GM23338 (cell line): ENCODE results near the gene UBE2K. TPM values are rescaled to one million over a fixed set of nuclear protein-coding genes. Genes with fewer than 3 reads are reported as not detected.

Experiments
- ATAC-seq: fragments of 200-7000 bp; cut with Tn5 transposase; 3 replicates; pipeline ENCODE4 v1.9.1; 2020
- DNase-seq: peaks from one replicate; pipeline ENCODE4 v3.0.0-alpha.2; 2015; ENCODE audit warnings: low spot score
- H2AFZ ChIP-seq: fragments of 200-600 bp; sonication (generic); 2 replicates; pipeline ENCODE4 v1.8.0; 2016; ENCODE audit warnings: antibody characterized with exemption, mild to moderate bottlenecking, moderate library complexity
- H3F3A ChIP-seq: fragments of 200-600 bp; sonication (generic); replicated peaks from 2 replicates; pipeline ENCODE4 v1.8.0; 2017; ENCODE audit warnings: antibody characterized with exemption, mixed run types, low read depth
- H3K27ac ChIP-seq: fragments of 200-600 bp; sonication (generic); 2 replicates; pipeline ENCODE4 v1.6.1; 2016; ENCODE audit warnings: low read depth
- H3K27me3 ChIP-seq: fragments of 200-600 bp; sonication (generic); 2 replicates; pipeline ENCODE4 v1.8.0; 2016; ENCODE audit warnings: mild to moderate bottlenecking, mixed run types, moderate library complexity; ENCODE audit not compliant: insufficient read depth
- H3K36me3 ChIP-seq: fragments of 200-600 bp; sonication (generic); 2 replicates; pipeline ENCODE4 v1.8.0; 2016; ENCODE audit warnings: mild to moderate bottlenecking; ENCODE audit not compliant: insufficient read depth
- H3K4me1 ChIP-seq: fragments of 200-600 bp; sonication (generic); 2 replicates; pipeline ENCODE4 v1.8.0; 2016; ENCODE audit warnings: mild to moderate bottlenecking, moderate library complexity; ENCODE audit not compliant: insufficient read depth
- H3K4me2 ChIP-seq: fragments of 200-600 bp; sonication (generic); 2 replicates; pipeline ENCODE4 v1.7.1; 2017; ENCODE audit warnings: mixed run types
- H3K4me3 ChIP-seq: fragments of 200-600 bp; sonication (generic); 2 replicates; pipeline ENCODE4 v1.6.1; 2016; ENCODE audit warnings: mixed run types
- H3K79me2 ChIP-seq: fragments of 200-600 bp; sonication (generic); replicated peaks from 2 replicates; pipeline ENCODE4 v1.8.0; 2017; ENCODE audit warnings: mild to moderate bottlenecking; ENCODE audit not compliant: insufficient read depth
- H3K9me2 ChIP-seq: fragments of 200-600 bp; sonication (generic); 2 replicates; pipeline ENCODE4 v1.8.0; 2017; ENCODE audit not compliant: insufficient read depth
- H4K20me1 ChIP-seq: fragments of 200-600 bp; sonication (generic); replicated peaks from 2 replicates; pipeline ENCODE4 v1.8.0; 2017; ENCODE audit warnings: mild to moderate bottlenecking; ENCODE audit not compliant: insufficient read depth
- H3K27ac Mint-ChIP-seq: 2 replicates; pipeline ENCODE4 v1.8.0; 2020; ENCODE audit warnings: inconsistent platforms, mild to moderate bottlenecking, moderate library complexity, mixed read lengths
- H3K27me3 Mint-ChIP-seq: 3 replicates; pipeline ENCODE4 v1.8.0; 2022; ENCODE audit warnings: low read depth, mild to moderate bottlenecking, moderate library complexity, mixed read lengths, inconsistent platforms; ENCODE audit not compliant: insufficient read depth, poor library complexity
- H3K36me3 Mint-ChIP-seq: 3 replicates; pipeline ENCODE4 v1.8.0; 2021; ENCODE audit warnings: low read depth, mild to moderate bottlenecking, inconsistent platforms, moderate library complexity, mixed read lengths
- H3K4me1 Mint-ChIP-seq: 3 replicates; pipeline ENCODE4 v1.8.0; 2020; ENCODE audit warnings: mild to moderate bottlenecking, inconsistent platforms, mixed read lengths
- H3K4me3 Mint-ChIP-seq: 3 replicates; pipeline ENCODE4 v1.8.0; 2021; ENCODE audit warnings: moderate library complexity, mild to moderate bottlenecking, inconsistent platforms, mixed read lengths
- H3K9me3 Mint-ChIP-seq: 3 replicates; pipeline ENCODE4 v1.8.0; 2020; ENCODE audit warnings: moderate library complexity, mild to moderate bottlenecking, inconsistent platforms, mixed read lengths
- CREB1 ChIP-seq: fragments of 250-450 bp; sonication (Bioruptor Pico); IDR thresholded peaks from 2 replicates; pipeline ENCODE4 v1.5.0; 2020; ENCODE audit warnings: low read depth, mild to moderate bottlenecking, moderate library complexity
- ETS1 ChIP-seq: IDR thresholded peaks from 2 replicates; pipeline ENCODE4 v1.6.1; 2016; ENCODE audit warnings: antibody characterized with exemption
- EZH2 ChIP-seq: fragments of 200-600 bp; sonication (generic); IDR thresholded peaks from one replicate; pipeline ENCODE4 v1.8.0; 2017; ENCODE audit warnings: antibody characterized with exemption, mild to moderate bottlenecking, low read depth; ENCODE audit not compliant: unreplicated experiment
- EZH2phosphoT487 ChIP-seq: fragments of 200-600 bp; sonication (generic); IDR thresholded peaks from one replicate; pipeline ENCODE4 v1.8.1; 2018; ENCODE audit warnings: antibody characterized with exemption; ENCODE audit not compliant: unreplicated experiment
- NANOG ChIP-seq: IDR thresholded peaks from 2 replicates; pipeline ENCODE4 v1.6.1; 2016; ENCODE audit warnings: antibody characterized with exemption, borderline replicate concordance
- POLR2AphosphoS5 ChIP-seq: IDR thresholded peaks from 2 replicates; pipeline ENCODE4 v1.6.1; 2016; ENCODE audit warnings: antibody characterized with exemption, low read depth
- REST ChIP-seq: IDR thresholded peaks from one replicate; pipeline ENCODE4 v1.6.1; 2018; ENCODE audit warnings: antibody characterized with exemption; ENCODE audit not compliant: unreplicated experiment
- STAT1 ChIP-seq: IDR thresholded peaks from one replicate; pipeline ENCODE4 v1.6.1; 2016; ENCODE audit warnings: antibody characterized with exemption; ENCODE audit not compliant: unreplicated experiment
- ZNF331 ChIP-seq: fragments of 250-450 bp; sonication (Bioruptor Pico); IDR thresholded peaks from 2 replicates; pipeline ENCODE4 v1.5.0; 2020; ENCODE audit warnings: low read depth, mild to moderate bottlenecking, moderate library complexity
- polyA plus RNA-seq: library from polyadenylated mRNA; unstranded; fragments of >200 nt; fragmentation: Nextera tagmentation; extraction: Ambion mirVana; gene quantifications from 2 replicates; pipeline ENCODE4 v1.2.1, GENCODE V29; 2016
- total RNA-seq: library from RNA; depleted of rRNA; stranded (reverse); fragments of >200 nt; shearing (Covaris generic); gene quantifications from 2 replicates; pipeline ENCODE4 v1.2.3, GENCODE V29; 2014
- TF ChIP-seq, protein P1 (sequence below), 2 experiments: fragments of 200-600 bp in 1 of 2; sonication (generic) in 1 of 2; conservative IDR thresholded peaks; 2 replicates each; pipeline versions ENCODE4 v1.5.1 to v1.6.1; 2016 to 2017; ENCODE audit warnings: antibody characterized with exemption in 2 of 2, low read depth in 2 of 2, mild to moderate bottlenecking in 2 of 2, moderate library complexity in 1 of 2

The UBE2K gene
- total and polyA plus RNA-seq, 2 experiments from 2014 or later = 97.7 to 207 TPM

- TF ChIP-seq, protein P1, sequence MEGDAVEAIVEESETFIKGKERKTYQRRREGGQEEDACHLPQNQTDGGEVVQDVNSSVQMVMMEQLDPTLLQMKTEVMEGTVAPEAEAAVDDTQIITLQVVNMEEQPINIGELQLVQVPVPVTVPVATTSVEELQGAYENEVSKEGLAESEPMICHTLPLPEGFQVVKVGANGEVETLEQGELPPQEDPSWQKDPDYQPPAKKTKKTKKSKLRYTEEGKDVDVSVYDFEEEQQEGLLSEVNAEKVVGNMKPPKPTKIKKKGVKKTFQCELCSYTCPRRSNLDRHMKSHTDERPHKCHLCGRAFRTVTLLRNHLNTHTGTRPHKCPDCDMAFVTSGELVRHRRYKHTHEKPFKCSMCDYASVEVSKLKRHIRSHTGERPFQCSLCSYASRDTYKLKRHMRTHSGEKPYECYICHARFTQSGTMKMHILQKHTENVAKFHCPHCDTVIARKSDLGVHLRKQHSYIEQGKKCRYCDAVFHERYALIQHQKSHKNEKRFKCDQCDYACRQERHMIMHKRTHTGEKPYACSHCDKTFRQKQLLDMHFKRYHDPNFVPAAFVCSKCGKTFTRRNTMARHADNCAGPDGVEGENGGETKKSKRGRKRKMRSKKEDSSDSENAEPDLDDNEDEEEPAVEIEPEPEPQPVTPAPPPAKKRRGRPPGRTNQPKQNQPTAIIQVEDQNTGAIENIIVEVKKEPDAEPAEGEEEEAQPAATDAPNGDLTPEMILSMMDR (conservative IDR thresholded peaks at IDR 0.05; ENCODE audit: low read depth in 2 of 2) = no peak
- TF ChIP-seq REST (no peak), EZH2 (no peak), NANOG (no peak), ZNF331 (CRISPR knock-in tag) (no peak), CREB1 (no peak), STAT1 (no peak), ETS1 (no peak), EZH2phosphoT487 (no peak), POLR2AphosphoS5 (no peak)
Observed at GRCh38 chr4:39802005-39802404, 104.1 kb downstream of the UBE2K start (continued).

- no peak overlapping the region for H3K27ac ChIP-seq
- Mint-ChIP-seq H3K4me3 (no peak overlapping the region), H3K27ac (no peak overlapping the region), H3K4me1 (no peaks in the 10 kb centered on the region; the same call in 2 of the 3 replicates), H3K36me3 (peaks cover 8% of the 10 kb centered on the region), H3K9me3 (peaks cover 17% of the 10 kb centered on the region), H3K27me3 (peaks cover 17% of the 10 kb centered on the region)
- no peak for DNase-seq
- H3F3A ChIP-seq = peaks cover 3% of the 10 kb centered on the region; the same call in 1 of the 2 replicates
- no peaks in the 10 kb centered on the region for H3K27me3 ChIP-seq
- H3K9me2 ChIP-seq = no peaks in the 10 kb centered on the region
- H2AFZ ChIP-seq = no peak overlapping the region
- H3K4me1 ChIP-seq = no peaks in the 10 kb centered on the region
- H3K79me2 ChIP-seq = no peaks in the 10 kb centered on the region
- no peak overlapping the region for H3K4me2 ChIP-seq
- no peak overlapping the region for H3K4me3 ChIP-seq
- H3K36me3 ChIP-seq = no peaks in the 10 kb centered on the region
- TF ChIP-seq ETS1 = no peak
- TF ChIP-seq, protein P1 (conservative IDR thresholded peaks at IDR 0.05; ENCODE audit: low read depth in 2 of 2) = peak in 1 of 2 experiments; percentile 20; a peak in 1 of 4 replicates
- H4K20me1 ChIP-seq = no peaks in the 10 kb centered on the region
- no peak for ATAC-seq
Observed at GRCh38 chr4:39808231-39808749, 110.4 kb downstream of the UBE2K start.
